GM12892 (cell line): ENCODE data around the gene AGBL5.

Experiments used
- DNase-seq: peaks from one replicate; pipeline ENCODE4 v3.0.0; 2011; ENCODE audit not compliant: insufficient read length
- FAIRE-seq: peaks from 2 replicates; lab custom pipeline; 2011; peaks lifted over from hg19 to GRCh38; lab: Jason Lieb, UNC
- POLR2A ChIP-seq: IDR thresholded peaks from 2 replicates; pipeline ENCODE4 v1.6.1; 2011; ENCODE audit warnings: low read depth, low read length, control low read depth
- POLR2AphosphoS5 ChIP-seq: IDR thresholded peaks from 2 replicates; pipeline ENCODE4 v1.6.1; 2011; ENCODE audit warnings: low read depth, low read length, control low read depth
- TAF1 ChIP-seq: IDR thresholded peaks from 2 replicates; pipeline ENCODE4 v1.6.1; 2011; ENCODE audit warnings: low read depth, mild to moderate bottlenecking, control low read depth, low read length, borderline replicate concordance

AGBL5 gene

GRCh38 chr2:27010139-27010538, 41.3 kb upstream of the AGBL5 start:
- DNase-seq (no peak), FAIRE-seq (no peak)
- no peak for TF ChIP-seq POLR2A
- no peak for TF ChIP-seq TAF1
- TF ChIP-seq POLR2AphosphoS5 = no peak

GRCh38 chr2:27013738-27014137, 37.7 kb upstream of the AGBL5 start:
- FAIRE-seq (no peak), DNase-seq (no peak)
- no peak for TF ChIP-seq TAF1
- no peak for TF ChIP-seq POLR2A
- TF ChIP-seq POLR2AphosphoS5 = no peak

- no peak for TF ChIP-seq POLR2A
- TF ChIP-seq POLR2AphosphoS5 = no peak
- no peak for TF ChIP-seq TAF1
- DNase-seq (no peak), FAIRE-seq (no peak)
Observed at GRCh38 chr2:27014771-27015433, 36.6 kb upstream of the AGBL5 start.

GRCh38 chr2:27016801-27017325, 34.6 kb upstream of the AGBL5 start:
- FAIRE-seq (peak; percentile 70), DNase-seq (no peak)
- TF ChIP-seq POLR2A (no peak), TAF1 (no peak), POLR2AphosphoS5 (no peak)

GRCh38 chr2:27018142-27018541, 33.3 kb upstream of the AGBL5 start:
- DNase-seq (no peak), FAIRE-seq (no peak)
- TF ChIP-seq TAF1 = no peak
- no peak for TF ChIP-seq POLR2A
- TF ChIP-seq POLR2AphosphoS5 = no peak

GRCh38 chr2:27019459-27019858, 32.0 kb upstream of the AGBL5 start:
- FAIRE-seq (no peak), DNase-seq (no peak)

GRCh38 chr2:27019931-27020855, 31.3 kb upstream of the AGBL5 start:
- TF ChIP-seq POLR2AphosphoS5 = no peak
- TF ChIP-seq TAF1 = no peak
- no peak for TF ChIP-seq POLR2A
- no peak for FAIRE-seq
- no peak for DNase-seq

More at GRCh38 chr2:27019459-27019858, 32.0 kb upstream of the AGBL5 start:
- no peak for TF ChIP-seq POLR2AphosphoS5
- no peak for TF ChIP-seq POLR2A
- TF ChIP-seq TAF1 = no peak

GRCh38 chr2:27021253-27022049, 30.0 kb upstream of the AGBL5 start:
- TF ChIP-seq POLR2AphosphoS5 (no peak), POLR2A (no peak), TAF1 (no peak)
- no peak for FAIRE-seq
- no peak for DNase-seq

GRCh38 chr2:27023740-27024139, 27.7 kb upstream of the AGBL5 start:
- TF ChIP-seq POLR2AphosphoS5 (no peak), POLR2A (no peak), TAF1 (no peak)
- DNase-seq (no peak), FAIRE-seq (no peak)

- FAIRE-seq (no peak), DNase-seq (no peak)
- TF ChIP-seq TAF1 = no peak
- no peak for TF ChIP-seq POLR2AphosphoS5
- TF ChIP-seq POLR2A = no peak
Observed at GRCh38 chr2:27024188-27024587, 27.3 kb upstream of the AGBL5 start.
